Effector CD8-positive, alpha-beta T cell (primary cell): ENCODE results near the gene GSX2.
A peak's percentile ranks its signal among the peaks of the same experiment; 100 is the strongest.

Experiments used
- DNase-seq: peaks from one replicate; lab custom pipeline; 2025; lab: John Stamatoyannopoulos, UW

Gene GSX2

GRCh38 chr4:54077812-54078211 lies 22.2 kb upstream of the GSX2 start:
- no peak for DNase-seq

GRCh38 chr4:54082168-54082567 lies 17.8 kb upstream of the GSX2 start:
- no peak for DNase-seq

- DNase-seq: no peak
Measured at GRCh38 chr4:54085284-54085683, 14.7 kb upstream of the GSX2 start.

GRCh38 chr4:54089875-54090274 lies 10.1 kb upstream of the GSX2 start:
- DNase-seq: no peak

- no peak for DNase-seq
Measured at GRCh38 chr4:54090404-54090803, 9.6 kb upstream of the GSX2 start.

GRCh38 chr4:54090804-54091623 lies 8.9 kb upstream of the GSX2 start:
- no peak for DNase-seq

GRCh38 chr4:54091637-54092404 lies 8.1 kb upstream of the GSX2 start:
- peak; percentile 69 for DNase-seq

GRCh38 chr4:54092405-54093323 lies 7.3 kb upstream of the GSX2 start:
- DNase-seq: no peak

GRCh38 chr4:54093324-54094240 lies 6.4 kb upstream of the GSX2 start:
- no peak for DNase-seq

GRCh38 chr4:54094451-54094850 lies 5.5 kb upstream of the GSX2 start:
- DNase-seq: no peak

- DNase-seq: no peak
Measured at GRCh38 chr4:54095110-54095825, 4.7 kb upstream of the GSX2 start.

GRCh38 chr4:54096295-54096962 lies 3.5 kb upstream of the GSX2 start:
- no peak for DNase-seq

- no peak for DNase-seq
Measured at GRCh38 chr4:54097152-54097551, 2.8 kb upstream of the GSX2 start.

- no peak for DNase-seq
Measured at GRCh38 chr4:54098375-54098774, 1.6 kb upstream of the GSX2 start.

GRCh38 chr4:54099287-54099747 lies 646 bp upstream of the GSX2 start:
- no peak for DNase-seq

GRCh38 chr4:54100595-54101189 lies 729 bp downstream of the GSX2 start:
- DNase-seq: no peak

- no peak for DNase-seq
Measured at GRCh38 chr4:54101190-54102041, 1.5 kb downstream of the GSX2 start.

- DNase-seq: no peak
Measured at GRCh38 chr4:54102531-54103106, 2.7 kb downstream of the GSX2 start.
